HG02840 (cell line): Measurements from ENCODE around the gene CCNT1.
A peak's percentile ranks its signal among the peaks of the same experiment; 100 is the strongest.
"Not testable (repeated sequence)": the region's sequence is repeated elsewhere in the genome, so short reads cannot be mapped to it uniquely, and the experiment has no call there.

Source experiments
- ATAC-seq: cut with Tn5 transposase; IDR thresholded peaks from one replicate; pipeline ENCODE4 v1.9.1; 2021; ENCODE audit warnings: mild to moderate bottlenecking, moderate library complexity, moderate number of reproducible peaks; ENCODE audit not compliant: unreplicated experiment, low FRiP score

The CCNT1 gene

DNA sequence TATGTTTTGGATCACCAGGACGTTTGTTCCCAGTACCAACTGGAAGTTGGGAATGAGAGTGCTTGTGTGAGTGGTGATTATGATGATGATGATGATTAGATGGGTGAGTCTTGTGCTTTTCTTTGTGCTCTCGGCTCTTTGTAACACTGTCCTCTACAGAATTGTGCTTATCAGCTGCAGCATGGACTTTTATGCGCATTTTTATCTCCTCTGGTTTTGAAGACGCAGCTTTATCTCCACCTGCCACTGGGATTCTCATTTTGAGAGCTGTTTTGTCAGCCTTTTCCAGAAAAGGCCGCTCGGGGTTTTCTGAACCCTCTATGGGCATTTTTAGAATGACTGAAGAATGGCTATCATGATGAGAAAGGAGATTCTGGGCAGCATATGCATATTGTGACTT, 22.9 kb downstream of the CCNT1 start:
- no peak for ATAC-seq

DNA sequence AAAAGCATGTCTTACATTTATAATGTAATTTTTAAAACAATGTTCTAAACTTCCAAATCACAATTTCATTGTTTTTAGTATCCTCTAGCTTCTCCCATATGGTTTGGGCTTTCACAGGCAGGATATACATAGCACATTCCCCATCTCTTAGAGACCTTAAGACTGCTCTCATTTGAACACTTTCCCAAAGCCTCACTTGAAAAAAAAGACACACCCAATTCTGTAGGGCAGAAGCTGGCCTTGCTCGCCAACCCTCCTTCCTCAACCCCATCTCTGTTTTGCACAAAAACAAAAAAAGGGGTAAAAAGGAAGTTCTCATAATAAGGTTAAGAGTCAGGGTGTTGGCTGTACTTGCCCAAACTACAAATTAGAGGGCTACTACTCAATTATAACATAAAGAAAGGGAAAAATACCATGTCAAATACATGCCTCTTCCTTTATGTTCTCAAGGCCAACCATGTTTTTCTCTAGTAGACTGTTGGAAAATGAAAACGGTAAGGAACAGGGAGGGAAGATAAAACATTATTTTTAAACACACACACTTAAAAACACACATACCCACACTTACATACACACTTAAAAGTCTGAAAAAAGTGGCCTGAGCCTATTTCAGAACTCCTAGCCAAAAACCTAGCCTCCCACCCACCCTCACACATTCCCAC, 24.6 kb downstream of the CCNT1 start:
- no peak for ATAC-seq

DNA sequence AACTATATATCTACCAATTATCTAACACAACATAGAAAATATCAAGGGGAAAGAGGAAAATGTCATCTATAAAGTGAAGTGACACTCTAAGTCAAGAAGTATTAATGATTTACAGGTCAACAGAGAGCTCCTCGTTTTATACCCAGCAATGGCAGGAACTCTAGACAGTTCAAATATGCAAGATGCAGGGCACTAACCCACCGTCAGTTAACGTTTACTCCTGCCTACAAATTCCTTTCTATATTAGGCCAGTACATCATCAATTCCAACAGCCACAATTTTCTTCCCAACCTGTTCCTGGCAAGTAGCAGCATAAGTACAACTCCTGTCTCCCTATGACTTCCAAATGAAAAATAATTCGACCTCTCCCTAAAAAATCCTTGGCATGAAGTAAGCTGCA, 25.5 kb downstream of the CCNT1 start:
- no peak for ATAC-seq

DNA sequence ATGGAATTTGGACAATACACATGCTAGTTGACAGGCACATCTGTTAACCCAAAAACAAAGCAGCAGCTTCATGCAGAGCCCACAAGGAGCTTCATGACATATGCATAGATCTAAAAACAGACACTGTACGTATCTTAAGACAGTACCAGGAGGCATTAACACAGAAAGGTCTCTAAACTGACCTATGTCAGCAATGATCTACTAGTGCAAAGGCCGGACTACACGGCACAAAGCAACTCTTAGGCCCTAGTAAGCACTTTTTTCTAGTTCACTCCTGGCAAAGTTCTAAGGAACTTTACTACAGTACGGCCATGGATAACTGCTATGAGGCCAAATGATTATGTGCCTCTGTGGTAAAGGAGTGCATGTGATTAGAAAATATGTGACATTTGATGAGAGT, 26.1 kb downstream of the CCNT1 start:
- no peak for ATAC-seq

DNA sequence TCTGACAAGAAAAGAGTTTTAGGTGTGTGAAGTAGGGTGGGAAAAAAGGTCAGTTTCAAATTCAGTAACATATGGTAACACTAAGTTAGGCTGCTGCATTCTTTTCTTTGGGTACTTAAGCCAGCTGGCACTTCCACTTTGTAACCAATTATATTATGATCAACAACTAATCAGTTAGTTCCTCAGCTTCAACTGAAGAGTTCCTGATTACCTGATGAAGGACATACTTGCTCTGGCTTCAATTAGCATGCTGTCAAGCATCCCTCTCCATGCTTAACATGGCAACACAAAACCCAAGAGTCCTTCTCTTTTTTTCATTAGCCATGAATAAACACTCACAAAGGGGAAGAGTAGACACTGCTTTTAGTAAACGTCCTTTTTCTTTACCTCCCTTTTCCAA, 27.7 kb downstream of the CCNT1 start:
- ATAC-seq = no peak

DNA sequence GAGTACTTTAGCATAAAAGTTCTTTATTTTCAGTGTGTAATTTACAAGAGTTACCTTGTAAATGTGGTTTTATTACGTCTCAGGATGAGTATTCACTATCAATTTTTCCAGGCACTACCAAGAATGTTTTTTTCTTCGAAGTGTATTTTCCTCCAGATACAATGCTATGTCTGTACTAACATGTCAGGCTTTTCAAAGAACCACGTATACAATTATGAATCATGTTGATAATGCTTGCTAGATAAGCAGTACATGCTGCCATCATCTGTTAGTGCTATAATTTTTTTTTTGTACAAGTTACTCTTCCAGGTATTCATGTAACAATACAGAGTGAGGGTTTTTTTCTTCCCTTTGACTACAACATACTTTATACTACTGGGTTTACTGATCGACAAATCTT, 28.9 kb downstream of the CCNT1 start:
- ATAC-seq = no peak

DNA sequence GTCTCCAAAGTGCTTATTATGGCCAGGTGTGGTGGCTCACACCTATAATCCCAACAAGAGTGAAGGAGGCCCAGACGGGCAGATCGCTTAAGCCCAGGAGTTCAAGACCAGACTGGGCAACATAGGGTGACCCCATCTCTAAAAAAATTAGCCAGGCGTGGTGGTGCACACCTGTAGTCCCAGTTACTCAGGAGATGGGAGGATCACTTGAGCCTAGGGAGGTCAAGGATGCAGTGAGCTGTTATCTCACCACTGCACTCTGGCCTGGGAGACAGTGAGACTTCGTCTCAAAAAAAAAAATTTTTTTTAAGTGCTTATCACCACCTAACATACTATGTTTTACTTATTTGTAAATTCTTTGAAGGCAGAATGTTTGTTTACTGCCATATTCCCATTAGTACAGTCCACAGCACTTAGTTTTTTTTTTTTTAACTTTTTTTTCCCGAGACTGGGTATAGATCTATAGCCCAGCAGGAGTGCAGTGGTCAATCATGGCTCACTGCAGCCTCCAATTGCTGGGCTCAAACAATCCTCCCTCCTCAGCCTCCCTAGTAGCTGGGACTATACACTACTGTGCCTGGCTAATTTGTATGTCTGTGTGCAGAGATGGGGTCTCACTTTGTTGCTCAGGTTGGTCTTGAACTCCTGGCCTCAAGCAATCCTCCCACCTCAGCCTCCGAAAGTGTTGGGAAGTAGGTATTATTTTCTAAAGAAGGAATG, 29.7 kb downstream of the CCNT1 start:
- no peak for ATAC-seq

DNA sequence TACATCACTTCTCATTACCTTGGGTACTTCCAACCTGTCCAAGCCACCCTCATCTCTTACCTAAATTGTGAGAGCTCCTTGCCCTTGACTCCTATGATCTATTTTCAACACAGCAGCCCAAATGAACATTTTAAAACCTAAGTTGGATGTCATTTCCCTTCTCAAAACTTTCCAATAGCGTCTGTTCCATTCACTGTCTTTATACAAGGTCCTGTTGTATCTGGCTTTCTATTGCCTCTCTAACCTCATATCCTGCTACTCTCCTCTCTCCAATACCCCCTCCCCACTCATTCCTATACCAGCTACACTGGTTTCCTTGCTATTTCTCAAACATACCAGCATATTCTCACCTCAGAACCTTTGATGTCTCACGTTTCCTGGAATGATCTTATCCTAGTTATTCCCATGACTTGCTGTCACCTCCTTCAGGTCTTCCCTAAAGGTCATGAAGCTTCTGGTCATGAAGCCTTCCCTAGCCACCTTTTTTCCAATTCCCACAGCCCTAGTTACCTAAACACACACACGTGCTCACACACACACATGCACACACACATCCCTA, 30.4 kb downstream of the CCNT1 start:
- ATAC-seq = no peak

DNA sequence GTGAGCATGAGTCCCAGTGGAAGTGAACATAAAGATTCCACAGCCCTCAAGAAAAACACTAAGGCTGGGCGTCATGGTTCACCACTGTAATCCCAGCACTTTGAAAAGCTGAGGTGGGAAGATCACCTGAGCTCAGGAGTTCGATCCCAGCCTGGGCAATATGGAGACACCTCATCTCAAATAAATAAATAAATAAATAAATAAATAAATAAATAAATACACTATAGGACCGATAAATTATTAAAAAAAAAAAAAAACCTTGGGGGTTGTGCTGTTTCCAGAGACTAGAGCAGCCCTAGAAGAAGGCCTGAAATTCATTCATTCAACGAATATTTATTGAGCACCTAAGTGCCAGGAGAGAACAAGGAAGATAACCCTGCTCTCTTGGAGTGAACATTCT, 33.0 kb downstream of the CCNT1 start:
- no peak for ATAC-seq

DNA sequence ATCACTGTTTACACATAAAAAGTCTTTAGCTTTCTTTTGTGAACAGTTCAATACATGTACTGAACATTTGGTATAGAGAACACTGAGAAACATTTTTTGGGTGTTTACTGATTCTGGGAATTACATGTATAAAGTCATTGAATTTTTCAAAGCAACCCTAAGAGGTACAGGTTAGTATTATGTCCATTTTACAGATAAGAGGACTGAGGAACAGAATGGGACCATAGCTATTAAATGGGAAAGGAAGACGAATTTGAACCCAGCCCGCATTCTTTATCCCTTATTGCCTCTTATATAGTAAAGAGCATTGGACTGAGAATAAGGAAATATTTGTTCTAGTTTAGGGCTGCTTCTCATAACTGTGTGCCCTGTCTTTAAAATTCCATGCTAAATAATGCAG, 33.6 kb downstream of the CCNT1 start:
- ATAC-seq = no peak

DNA sequence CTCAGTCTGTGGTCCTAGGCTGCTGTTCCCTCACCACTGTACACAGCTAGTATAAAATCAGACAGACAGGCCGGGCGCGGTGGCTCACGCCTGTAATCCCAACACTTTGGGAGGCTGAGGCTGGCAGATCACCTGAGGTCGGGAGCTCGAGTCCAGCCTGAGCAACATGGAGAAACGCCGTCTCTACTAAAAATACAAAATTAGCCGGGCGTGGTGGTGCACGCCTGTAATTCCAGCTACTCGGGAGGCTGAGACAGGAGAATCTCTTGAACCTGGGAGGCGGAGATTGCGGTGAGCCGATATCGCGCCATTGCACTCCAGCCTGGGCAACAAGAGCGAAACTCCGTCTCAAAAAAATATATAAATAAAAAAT, 34.0 kb downstream of the CCNT1 start:
- ATAC-seq = not testable (repeated sequence)

DNA sequence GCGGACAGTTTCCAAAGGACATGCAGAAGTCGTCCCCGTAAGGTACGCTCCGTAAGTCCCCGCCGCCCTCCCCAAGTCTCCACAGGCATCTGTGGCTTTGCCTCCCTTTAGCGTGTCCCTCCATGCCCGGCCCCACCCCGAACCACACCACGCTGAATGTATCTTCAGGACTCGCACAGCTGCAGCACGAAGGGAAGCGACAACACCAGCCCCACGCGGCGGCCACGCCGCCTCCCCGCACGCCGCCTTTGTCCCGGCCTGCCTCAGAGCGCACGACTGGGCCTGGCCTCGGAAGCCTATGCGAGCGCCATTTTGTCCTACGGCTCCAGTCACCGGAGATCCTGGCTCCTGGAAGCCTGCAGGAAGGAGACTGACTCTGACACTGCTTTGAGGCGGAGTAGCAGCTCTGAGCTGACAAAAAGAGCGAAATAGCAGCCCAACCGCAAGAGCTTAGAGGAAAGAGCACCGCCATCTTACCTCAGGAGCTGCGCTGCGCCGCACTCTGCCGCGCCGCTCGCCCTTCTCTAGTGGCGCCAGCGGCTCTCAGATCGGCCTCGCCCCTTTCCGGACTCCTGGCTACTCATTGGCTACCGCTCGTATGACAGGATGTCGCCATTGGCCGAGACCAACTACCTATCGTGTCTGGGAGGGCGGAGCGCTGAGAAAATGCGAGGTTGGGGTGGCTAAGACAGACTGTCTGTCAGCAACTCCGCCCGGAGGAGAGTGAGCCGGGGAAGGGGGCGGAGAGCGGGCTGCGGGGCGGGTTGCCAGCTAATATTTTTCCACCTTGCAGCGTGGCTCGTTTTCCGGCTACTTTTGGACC, 34.6 kb downstream of the CCNT1 start, which contains the start of gene KANSL2:
Gene KANSL2 (minus strand): TSS at position 529 of the 823 bp plus-strand sequence. CDS start 606 bp downstream, outside the sequence.
- peak; percentile 98 for ATAC-seq

DNA sequence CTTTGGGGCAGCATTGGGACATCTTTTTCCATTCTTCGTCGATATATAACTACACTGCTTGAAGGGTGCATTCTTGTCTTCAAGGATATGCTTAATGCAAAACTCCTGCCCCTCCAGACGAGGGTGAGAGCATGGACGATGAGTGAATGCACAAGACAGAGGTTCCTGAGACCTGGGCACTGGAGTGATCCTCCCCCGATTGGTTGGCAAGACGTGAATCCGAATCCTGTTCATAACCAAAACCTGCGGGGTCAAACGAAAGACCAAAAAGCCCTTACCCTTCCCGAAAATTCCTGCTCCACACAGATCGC, 35.2 kb downstream of the CCNT1 start:
- ATAC-seq = no peak

DNA sequence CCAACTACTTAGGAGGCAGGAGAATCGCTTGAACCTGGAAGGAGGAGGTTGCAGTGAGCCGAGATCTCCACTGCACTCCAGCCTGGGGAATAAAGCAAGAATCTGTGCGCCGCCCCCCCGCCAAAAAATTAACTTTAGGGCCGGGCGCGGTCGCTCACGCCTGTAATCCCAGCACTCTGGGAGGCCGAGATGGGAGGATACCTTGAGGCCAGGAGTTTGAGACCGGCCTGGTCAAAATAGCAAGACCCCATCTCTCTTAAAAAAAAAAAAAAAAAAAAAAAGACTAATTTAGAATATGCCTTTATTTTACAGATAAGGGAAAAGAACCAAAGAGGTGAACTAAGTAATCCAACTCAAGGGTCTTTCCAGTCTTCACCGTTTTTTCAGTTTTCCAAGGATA, 35.6 kb downstream of the CCNT1 start:
- ATAC-seq = no peak

DNA sequence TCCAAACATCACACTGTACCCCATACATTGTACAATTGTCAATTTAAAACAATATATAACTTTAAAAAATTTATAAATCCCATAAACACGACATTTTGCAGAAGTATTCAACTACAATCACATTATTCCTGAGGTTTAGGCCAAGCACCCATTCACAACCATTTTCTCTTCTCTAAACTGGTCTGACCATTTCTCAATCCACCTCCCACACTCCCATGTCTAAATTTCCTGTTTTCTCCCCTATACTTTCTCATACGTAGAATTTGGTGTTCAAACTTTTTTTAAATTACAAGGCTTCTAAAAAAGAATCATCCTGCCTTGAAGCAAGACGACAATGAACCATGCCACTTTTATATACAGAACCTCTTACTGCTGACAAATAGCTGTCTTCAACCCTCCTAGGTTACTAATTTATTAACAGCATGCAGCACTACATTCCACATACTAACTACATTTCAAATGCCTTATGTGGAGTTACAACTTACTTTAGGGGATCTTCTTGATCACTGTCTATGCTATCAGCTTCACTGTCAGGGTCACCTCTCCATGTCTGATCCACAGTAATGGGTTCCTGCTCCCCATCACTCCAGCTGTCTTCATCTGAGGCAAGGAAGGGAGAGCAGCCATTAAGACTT, 37.8 kb downstream of the CCNT1 start:
- no peak for ATAC-seq

DNA sequence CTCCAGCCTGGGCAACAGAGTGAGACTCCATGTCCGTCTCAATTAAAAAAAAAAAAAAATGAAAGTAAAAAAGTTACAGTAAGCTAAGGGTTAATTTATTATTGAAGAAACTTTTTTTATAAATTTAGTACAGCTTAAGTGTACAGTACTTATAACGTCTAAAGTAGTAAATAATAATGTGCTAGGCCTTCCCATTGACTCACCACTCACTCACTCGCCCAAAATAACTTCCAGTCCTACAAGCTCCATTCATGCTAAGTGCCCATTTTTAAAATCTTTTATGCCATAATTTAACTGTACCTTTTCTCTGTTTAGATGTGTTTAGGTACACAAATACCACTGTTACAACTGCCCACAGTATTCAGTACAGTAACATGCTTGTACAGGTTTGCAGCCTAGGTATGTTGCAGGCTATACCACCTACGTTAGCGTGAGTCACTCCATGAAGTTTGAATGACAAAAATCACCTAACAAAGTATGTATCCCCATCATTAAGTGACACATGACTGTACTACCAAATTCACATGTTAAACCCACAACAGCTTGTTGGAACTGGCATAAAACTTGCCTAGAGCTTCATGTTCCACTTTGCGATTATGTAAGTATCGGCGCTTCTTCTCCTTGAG, 45.2 kb downstream of the CCNT1 start:
- ATAC-seq = no peak

DNA sequence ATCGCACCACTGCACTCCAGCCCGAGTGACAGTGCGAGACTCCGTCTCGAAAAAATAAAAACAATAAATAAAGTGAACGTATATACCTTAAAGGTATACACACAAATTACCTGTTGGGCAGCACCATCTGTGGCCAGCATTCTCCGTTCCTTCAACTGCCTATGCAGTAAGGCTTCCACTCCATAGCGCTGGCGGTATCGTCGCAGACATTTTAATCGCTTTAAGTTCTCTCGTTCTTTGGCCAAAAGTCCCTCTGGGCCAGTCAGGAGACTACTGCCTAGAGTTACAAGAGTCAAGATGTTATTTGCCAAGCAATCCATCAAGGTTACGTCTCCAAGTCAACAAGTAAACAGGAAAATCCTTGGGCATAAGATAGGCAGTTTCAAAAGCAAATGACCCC, 47.5 kb downstream of the CCNT1 start:
- no peak for ATAC-seq

DNA sequence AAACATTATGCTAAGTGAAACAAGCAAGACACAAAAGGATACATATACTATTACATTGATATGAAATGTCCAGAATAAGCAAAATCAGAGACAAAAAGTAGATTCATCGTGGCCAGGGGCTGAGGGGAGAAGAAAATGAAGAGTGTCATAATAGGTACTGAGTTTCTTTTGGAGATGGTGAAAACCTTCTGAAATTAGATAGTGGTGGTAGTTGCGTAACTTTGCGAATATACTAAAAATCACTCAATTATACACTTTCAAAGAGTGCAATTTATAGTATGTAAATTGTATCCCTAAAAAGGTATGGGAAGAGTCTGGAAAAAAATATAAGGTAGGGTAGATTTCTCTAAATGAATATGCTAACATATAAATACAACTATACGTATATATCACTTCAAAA, 56.6 kb downstream of the CCNT1 start:
- no peak for ATAC-seq

DNA sequence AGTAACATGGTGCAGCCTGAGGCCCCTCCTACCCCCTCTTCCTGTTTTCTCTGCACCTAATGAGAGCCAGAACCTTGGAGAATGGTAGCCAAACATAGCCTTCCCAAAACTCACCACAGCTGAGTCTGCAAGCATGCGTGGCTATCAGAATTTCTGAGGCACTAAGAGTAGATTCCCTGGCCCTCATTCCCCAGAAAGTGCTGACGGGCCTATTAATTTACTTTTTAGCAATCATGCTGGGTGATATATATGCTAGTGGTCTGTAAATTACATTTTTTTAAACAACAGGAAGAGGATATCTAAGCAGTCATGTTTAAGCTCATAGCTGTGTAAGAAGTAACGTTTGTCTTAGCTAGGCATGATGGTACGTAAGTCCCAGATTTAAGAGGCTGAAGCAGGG, 64.8 kb downstream of the CCNT1 start:
- ATAC-seq = no peak

DNA sequence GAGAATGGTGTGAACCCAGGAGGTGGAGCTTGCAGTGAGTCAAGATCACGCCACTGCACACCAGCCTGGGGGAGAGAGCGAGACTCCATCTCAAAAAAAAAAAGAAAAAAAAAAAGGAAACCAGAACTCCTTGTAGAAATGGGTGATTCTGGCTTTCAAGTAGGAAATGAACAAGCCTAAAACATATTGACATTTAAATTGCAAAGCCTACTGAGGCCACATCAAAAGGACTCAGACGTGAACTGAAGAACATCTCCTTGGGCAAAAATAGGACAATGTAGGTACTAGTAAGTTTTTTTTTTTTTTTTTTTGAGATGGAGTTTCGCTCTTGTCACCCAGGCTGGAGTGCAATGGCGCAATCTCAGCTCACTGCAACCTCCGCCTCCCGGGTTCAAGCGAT, 71.2 kb downstream of the CCNT1 start:
- not testable (repeated sequence) for ATAC-seq
